GM21360 (cell line): ENCODE results near the gene RBM33.

Experiments used
- ATAC-seq: cut with Tn5 transposase; IDR thresholded peaks from one replicate; pipeline ENCODE4 v1.9.1; 2021; ENCODE audit warnings: mild to moderate bottlenecking, moderate library complexity; ENCODE audit not compliant: unreplicated experiment

Gene RBM33

GRCh38 chr7:155765458-155765857 lies 121.0 kb downstream of the RBM33 start:
- no peak for ATAC-seq

GRCh38 chr7:155766386-155766785 lies 121.9 kb downstream of the RBM33 start:
- ATAC-seq: no peak

GRCh38 chr7:155766966-155767916 lies 122.8 kb downstream of the RBM33 start:
- no peak for ATAC-seq

GRCh38 chr7:155769701-155770100 lies 125.2 kb downstream of the RBM33 start:
- ATAC-seq: no peak

GRCh38 chr7:155770241-155770640 lies 125.8 kb downstream of the RBM33 start:
- no peak for ATAC-seq

- ATAC-seq: no peak
These were observed 129.1 kb downstream of the RBM33 start for GRCh38 chr7:155773531-155773930.

- ATAC-seq: no peak
These were observed 130.5 kb downstream of the RBM33 start for GRCh38 chr7:155774947-155775346.

GRCh38 chr7:155775691-155776090 lies 131.2 kb downstream of the RBM33 start:
- no peak for ATAC-seq

- ATAC-seq: no peak
These were observed 132.1 kb downstream of the RBM33 start for GRCh38 chr7:155776606-155777005.

- ATAC-seq: no peak
These were observed 133.9 kb downstream of the RBM33 start for GRCh38 chr7:155778349-155778748.

- ATAC-seq: no peak
These were observed 136.4 kb downstream of the RBM33 start for GRCh38 chr7:155780884-155781283.

GRCh38 chr7:155781433-155781832 lies 137.0 kb downstream of the RBM33 start:
- ATAC-seq: no peak

- no peak for ATAC-seq
These were observed 138.0 kb downstream of the RBM33 start for GRCh38 chr7:155782466-155782865.

- ATAC-seq: no peak
These were observed 141.1 kb downstream of the RBM33 start for GRCh38 chr7:155785536-155785935.

- ATAC-seq: no peak
These were observed 142.0 kb downstream of the RBM33 start for GRCh38 chr7:155786491-155786890.

GRCh38 chr7:155787171-155787851 lies 142.8 kb downstream of the RBM33 start:
- no peak for ATAC-seq

- ATAC-seq: no peak
These were observed 144.1 kb downstream of the RBM33 start for GRCh38 chr7:155788616-155789000.

GRCh38 chr7:155789001-155789725 lies 144.7 kb downstream of the RBM33 start:
- no peak for ATAC-seq

GRCh38 chr7:155790666-155791065 lies 146.2 kb downstream of the RBM33 start:
- no peak for ATAC-seq

GRCh38 chr7:155791214-155791737 lies 146.8 kb downstream of the RBM33 start:
- ATAC-seq: no peak

GRCh38 chr7:155791836-155792235 lies 147.4 kb downstream of the RBM33 start:
- no peak for ATAC-seq
